ENCODE results near the gene CHRNG. TPM values are rescaled to one million over a fixed set of nuclear protein-coding genes. Genes with fewer than 3 reads are reported as not detected.

CHRNG gene
- total and polyA plus RNA-seq, 2 donors (not counting 1 experiment from before 2014, with no cell fraction given) = not detected

DNA sequence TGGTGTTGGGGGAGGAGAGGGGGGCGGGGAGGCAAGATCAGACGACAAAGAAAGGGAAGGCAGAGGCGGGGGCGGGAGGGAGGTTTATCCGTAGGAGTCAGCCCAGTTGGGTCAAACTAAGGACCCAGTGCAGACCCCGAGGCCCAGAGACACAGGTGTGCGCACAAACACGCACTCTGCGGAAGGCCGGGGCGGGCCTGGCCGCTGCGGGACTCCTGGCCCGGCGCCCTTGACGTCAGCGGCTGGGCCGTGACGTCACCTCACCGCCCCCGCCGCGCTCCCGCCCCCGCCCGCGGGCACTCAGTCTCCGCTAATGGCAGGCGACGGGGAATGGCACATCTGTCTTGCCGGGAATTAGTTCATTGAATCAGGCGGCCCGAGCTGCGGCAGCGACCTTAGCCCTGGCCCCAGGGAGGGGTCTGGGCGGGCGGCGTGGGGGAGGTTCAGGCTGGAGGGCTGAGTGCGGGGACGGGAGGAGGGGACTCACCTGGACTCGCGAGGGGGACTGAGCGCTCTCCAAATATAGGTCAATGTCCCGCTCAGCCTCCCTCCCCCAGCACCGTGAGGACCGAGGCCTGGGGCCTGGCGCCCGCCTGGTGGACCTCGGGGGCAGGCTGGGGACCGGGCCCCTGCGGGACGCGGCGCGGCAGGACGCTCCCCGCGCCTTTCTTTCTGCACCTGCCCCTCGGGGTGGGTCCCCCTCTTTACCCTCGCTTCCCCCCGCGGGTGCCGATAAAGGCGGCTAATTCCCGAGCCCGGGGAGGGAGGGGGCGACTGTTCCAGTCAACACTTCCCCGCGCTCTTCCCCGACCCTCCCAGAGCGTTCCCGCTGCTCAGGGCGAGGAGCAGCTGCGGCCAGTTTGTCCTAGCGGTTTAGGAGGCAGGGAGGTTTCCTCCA is 36.3 kb upstream of the CHRNG start:
- Histone ChIP-seq H3K27ac (ENCODE audit: insufficient read depth, low read length) (no peak overlapping the region), H3K79me2 (ENCODE audit: control insufficient read depth, insufficient read depth, low read length) (no peaks in the 10 kb centered on the region), H3K4me2 (ENCODE audit: extremely low read depth, insufficient read depth, low read length) (peak overlapping the region; percentile 25), H3K9ac (ENCODE audit: insufficient read depth, low read length) (no peak overlapping the region), H3K36me3 (ENCODE audit: control insufficient read depth, insufficient read depth, low read length) (no peaks in the 10 kb centered on the region), H3K27me3 (ENCODE audit: control insufficient read depth, insufficient read depth, low read length) (peaks cover 21% of the 10 kb centered on the region), H3K9me3 (ENCODE audit: control insufficient read depth, insufficient read depth, low read depth, low read length) (no peaks in the 10 kb centered on the region), H3K4me1 (ENCODE audit: control insufficient read depth, extremely low read depth, insufficient read depth, low read length) (no peaks in the 10 kb centered on the region), H4K20me1 (ENCODE audit: control insufficient read depth, extremely low read depth, insufficient read depth, low read length) (no peaks in the 10 kb centered on the region), H2AFZ (ENCODE audit: low read length) (no peak overlapping the region), H3K4me3 (replicated peaks in 1 of 4; ENCODE audit: control extremely low read depth in 1 of 4, insufficient read depth in 1 of 4, low read depth in 3 of 4, low read length in 4 of 4) (peak overlapping the region in 1 of 4 experiments; percentile 25)
- DNase-seq (ENCODE audit: low read depth in 2 of 2) = peak; percentile 15 to 38
- TF ChIP-seq, protein P1, sequence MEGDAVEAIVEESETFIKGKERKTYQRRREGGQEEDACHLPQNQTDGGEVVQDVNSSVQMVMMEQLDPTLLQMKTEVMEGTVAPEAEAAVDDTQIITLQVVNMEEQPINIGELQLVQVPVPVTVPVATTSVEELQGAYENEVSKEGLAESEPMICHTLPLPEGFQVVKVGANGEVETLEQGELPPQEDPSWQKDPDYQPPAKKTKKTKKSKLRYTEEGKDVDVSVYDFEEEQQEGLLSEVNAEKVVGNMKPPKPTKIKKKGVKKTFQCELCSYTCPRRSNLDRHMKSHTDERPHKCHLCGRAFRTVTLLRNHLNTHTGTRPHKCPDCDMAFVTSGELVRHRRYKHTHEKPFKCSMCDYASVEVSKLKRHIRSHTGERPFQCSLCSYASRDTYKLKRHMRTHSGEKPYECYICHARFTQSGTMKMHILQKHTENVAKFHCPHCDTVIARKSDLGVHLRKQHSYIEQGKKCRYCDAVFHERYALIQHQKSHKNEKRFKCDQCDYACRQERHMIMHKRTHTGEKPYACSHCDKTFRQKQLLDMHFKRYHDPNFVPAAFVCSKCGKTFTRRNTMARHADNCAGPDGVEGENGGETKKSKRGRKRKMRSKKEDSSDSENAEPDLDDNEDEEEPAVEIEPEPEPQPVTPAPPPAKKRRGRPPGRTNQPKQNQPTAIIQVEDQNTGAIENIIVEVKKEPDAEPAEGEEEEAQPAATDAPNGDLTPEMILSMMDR (conservative IDR thresholded peaks at IDR 0.05 in 1 of 2, IDR thresholded peaks at IDR 0.05 in 1 of 2; ENCODE audit: low read depth in 1 of 2, low read length in 2 of 2) = no peak
- TF ChIP-seq EZH2 (IDR thresholded peaks at IDR 0.05; ENCODE audit: low read length, missing control alignments) = peak; percentile 83

DNA sequence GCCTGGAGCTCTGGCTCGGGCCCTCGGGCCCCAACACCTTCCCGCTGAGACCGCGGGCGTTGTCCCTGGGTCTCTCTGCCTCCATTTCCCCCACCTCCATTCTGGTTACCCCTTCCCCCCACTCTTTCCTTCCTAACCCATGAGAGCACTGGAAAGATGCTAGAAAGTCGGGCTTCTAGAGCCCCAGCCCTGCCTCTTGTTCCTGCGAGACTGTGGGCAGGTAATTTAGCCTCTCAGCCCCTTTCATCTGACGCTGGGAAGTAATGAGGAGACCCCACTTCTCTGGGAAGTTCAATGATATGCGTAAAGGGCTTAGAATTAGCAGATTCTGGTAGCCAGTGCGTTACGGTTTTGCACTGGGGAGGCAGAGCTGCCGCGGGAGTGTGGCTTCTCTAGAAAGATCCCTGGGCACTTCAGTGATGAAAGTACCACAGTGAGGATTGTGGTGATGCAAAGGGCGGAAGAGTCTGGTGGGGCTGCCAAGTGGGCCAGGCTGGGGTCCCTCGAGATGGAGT is 35.6 kb upstream of the CHRNG start:
- Histone ChIP-seq H3K36me3 (ENCODE audit: control insufficient read depth, insufficient read depth, low read length) (no peaks in the 10 kb centered on the region), H3K4me2 (ENCODE audit: extremely low read depth, insufficient read depth, low read length) (no peak overlapping the region), H4K20me1 (ENCODE audit: control insufficient read depth, extremely low read depth, insufficient read depth, low read length) (no peaks in the 10 kb centered on the region), H3K4me1 (ENCODE audit: control insufficient read depth, extremely low read depth, insufficient read depth, low read length) (no peaks in the 10 kb centered on the region), H3K27ac (ENCODE audit: insufficient read depth, low read length) (no peak overlapping the region), H3K9me3 (ENCODE audit: control insufficient read depth, insufficient read depth, low read depth, low read length) (no peaks in the 10 kb centered on the region), H2AFZ (ENCODE audit: low read length) (no peak overlapping the region), H3K79me2 (ENCODE audit: control insufficient read depth, insufficient read depth, low read length) (no peaks in the 10 kb centered on the region), H3K9ac (ENCODE audit: insufficient read depth, low read length) (no peak overlapping the region), H3K4me3 (replicated peaks in 1 of 4; ENCODE audit: control extremely low read depth in 1 of 4, insufficient read depth in 1 of 4, low read depth in 3 of 4, low read length in 4 of 4) (no peak overlapping the region), H3K27me3 (ENCODE audit: control insufficient read depth, insufficient read depth, low read length) (peaks cover 21% of the 10 kb centered on the region)
- TF ChIP-seq, protein P1 (conservative IDR thresholded peaks at IDR 0.05 in 1 of 2, IDR thresholded peaks at IDR 0.05 in 1 of 2; ENCODE audit: low read depth in 1 of 2, low read length in 2 of 2) = no peak
- TF ChIP-seq EZH2 (IDR thresholded peaks at IDR 0.05; ENCODE audit: low read length, missing control alignments) = peak; percentile 17
- DNase-seq (ENCODE audit: low read depth in 2 of 2) = no peak

DNA sequence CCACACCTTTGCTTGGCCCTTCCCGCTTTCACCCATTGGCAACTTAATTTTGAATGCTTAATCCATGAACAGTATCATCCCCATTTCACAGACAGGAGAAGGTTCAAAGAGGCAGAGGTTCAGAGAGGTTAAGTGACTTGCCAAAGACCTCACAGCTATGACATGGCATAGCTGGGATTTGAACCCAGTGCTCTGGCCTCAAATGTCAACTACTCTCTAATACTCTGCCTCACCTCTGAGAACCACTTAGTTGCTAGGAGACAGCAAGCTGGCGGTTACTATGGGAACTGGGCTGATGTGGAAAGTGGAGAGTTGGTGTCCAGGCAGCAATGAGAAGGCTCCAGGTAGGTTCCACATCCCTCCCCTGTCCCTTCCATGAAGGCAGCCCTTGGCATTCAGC is 35.1 kb upstream of the CHRNG start:
- Histone ChIP-seq H3K4me3 (replicated peaks in 1 of 4; ENCODE audit: control extremely low read depth in 1 of 4, insufficient read depth in 1 of 4, low read depth in 3 of 4, low read length in 4 of 4) (no peak overlapping the region), H3K79me2 (ENCODE audit: control insufficient read depth, insufficient read depth, low read length) (no peaks in the 10 kb centered on the region)

More for the DNA sequence above, 35.1 kb upstream of the CHRNG start:
- no peak overlapping the region for H2AFZ ChIP-seq (ENCODE audit: low read length)
- H4K20me1 ChIP-seq (ENCODE audit: control insufficient read depth, extremely low read depth, insufficient read depth, low read length) = no peaks in the 10 kb centered on the region
- no peaks in the 10 kb centered on the region for H3K9me3 ChIP-seq (ENCODE audit: control insufficient read depth, insufficient read depth, low read depth, low read length)
- H3K27ac ChIP-seq (ENCODE audit: insufficient read depth, low read length) = no peak overlapping the region
- no peak overlapping the region for H3K9ac ChIP-seq (ENCODE audit: insufficient read depth, low read length)
- TF ChIP-seq, protein P1 (conservative IDR thresholded peaks at IDR 0.05 in 1 of 2, IDR thresholded peaks at IDR 0.05 in 1 of 2; ENCODE audit: low read depth in 1 of 2, low read length in 2 of 2) = no peak
- DNase-seq (ENCODE audit: low read depth in 2 of 2) = no peak
- H3K4me1 ChIP-seq (ENCODE audit: control insufficient read depth, extremely low read depth, insufficient read depth, low read length) = no peaks in the 10 kb centered on the region
- no peaks in the 10 kb centered on the region for H3K36me3 ChIP-seq (ENCODE audit: control insufficient read depth, insufficient read depth, low read length)
- H3K27me3 ChIP-seq (ENCODE audit: control insufficient read depth, insufficient read depth, low read length) = peaks cover 21% of the 10 kb centered on the region
- H3K4me2 ChIP-seq (ENCODE audit: extremely low read depth, insufficient read depth, low read length) = no peak overlapping the region
